ENCODE data around the gene FAM171A1.
"Not testable (repeated sequence)": the region's sequence is repeated elsewhere in the genome, so short reads cannot be mapped to it uniquely, and the experiment has no call there.

The FAM171A1 gene

GRCh38 chr10:15290150-15290549 is 80.9 kb downstream of the FAM171A1 start:
- DNase-seq (ENCODE audit: low read depth), result no peak

GRCh38 chr10:15280974-15281373 is 90.1 kb downstream of the FAM171A1 start:
- DNase-seq (ENCODE audit: low read depth), result no peak

- DNase-seq (ENCODE audit: low read depth), result no peak
Observed at GRCh38 chr10:15280462-15280861, 90.6 kb downstream of the FAM171A1 start.

GRCh38 chr10:15279236-15279635 is 91.9 kb downstream of the FAM171A1 start:
- DNase-seq (ENCODE audit: low read depth), result no peak

- no peak for DNase-seq (ENCODE audit: low read depth)
Observed at GRCh38 chr10:15278786-15279185, 92.3 kb downstream of the FAM171A1 start.

- DNase-seq (ENCODE audit: low read depth), result not testable (repeated sequence)
Observed at GRCh38 chr10:15276039-15276438, 95.0 kb downstream of the FAM171A1 start.

GRCh38 chr10:15269838-15270237 is 101.3 kb downstream of the FAM171A1 start:
- not testable (repeated sequence) for DNase-seq (ENCODE audit: low read depth)

- DNase-seq (ENCODE audit: low read depth), result no peak
Observed at GRCh38 chr10:15267496-15267895, 103.6 kb downstream of the FAM171A1 start.

GRCh38 chr10:15266117-15266516 is 105.0 kb downstream of the FAM171A1 start:
- no peak for DNase-seq (ENCODE audit: low read depth)

GRCh38 chr10:15265558-15265957 is 105.5 kb downstream of the FAM171A1 start:
- no peak for DNase-seq (ENCODE audit: low read depth)

GRCh38 chr10:15265056-15265455 is 106.0 kb downstream of the FAM171A1 start:
- DNase-seq (ENCODE audit: low read depth), result no peak

- no peak for DNase-seq (ENCODE audit: low read depth)
Observed at GRCh38 chr10:15263657-15264323, 107.3 kb downstream of the FAM171A1 start.

GRCh38 chr10:15262036-15262713 is 108.9 kb downstream of the FAM171A1 start:
- DNase-seq (ENCODE audit: low read depth), result no peak

- DNase-seq (ENCODE audit: low read depth), result no peak
Observed at GRCh38 chr10:15259136-15259535, 112.0 kb downstream of the FAM171A1 start.

- DNase-seq (ENCODE audit: low read depth), result no peak
Observed at GRCh38 chr10:15258255-15258654, 112.8 kb downstream of the FAM171A1 start.

GRCh38 chr10:15255961-15256360 is 115.1 kb downstream of the FAM171A1 start:
- no peak for DNase-seq (ENCODE audit: low read depth)

- DNase-seq (ENCODE audit: low read depth), result no peak
Observed at GRCh38 chr10:15254808-15255648, 116.1 kb downstream of the FAM171A1 start.

- no peak for DNase-seq (ENCODE audit: low read depth)
Observed at GRCh38 chr10:15253951-15254807, 116.9 kb downstream of the FAM171A1 start.

GRCh38 chr10:15252396-15252795 is 118.7 kb downstream of the FAM171A1 start:
- DNase-seq (ENCODE audit: low read depth), result no peak

- no peak for DNase-seq (ENCODE audit: low read depth)
Observed at GRCh38 chr10:15251791-15252380, 119.2 kb downstream of the FAM171A1 start.

GRCh38 chr10:15245530-15245929 is 125.6 kb downstream of the FAM171A1 start:
- no peak for DNase-seq (ENCODE audit: low read depth)
